HCT116 (cell line): ENCODE results near the gene UBE2Q2. TPM values are rescaled to one million over a fixed set of nuclear protein-coding genes. Genes with fewer than 3 reads are reported as not detected.

Experiments
- ATAC-seq: fragments of 200-7000 bp; cut with Tn5 transposase; 2 replicates; pipeline ENCODE4 v1.9.1; 2020; ENCODE audit warnings: mild to moderate bottlenecking, moderate library complexity
- BruUV-seq: library from RNA; stranded (reverse); fragments of 400-500 nt; replicated peaks from 2 replicates; lab custom pipeline; 2021; lab: Mats Ljungman, UMichigan
- CTCF ChIA-PET: fragments of 300-600 bp; sonication (Branson Sonifier 250); formaldehyde crosslinking; loops from one replicate; lab custom pipeline; 2021; ENCODE audit warnings: antibody characterized with exemption; lab: Charles Lee
- POLR2A ChIA-PET: fragments of 300-600, 350-600 bp; sonication (Branson Sonifier 250); formaldehyde crosslinking; loops from one replicate; lab custom pipeline; 2021; ENCODE audit warnings: antibody characterized with exemption; lab: Charles Lee
- RAD21 ChIA-PET, 2 experiments: fragments of 300-600 bp; sonication (Branson Sonifier 250); formaldehyde crosslinking; loops; one replicate each; lab custom pipeline; 2023; ENCODE audit warnings: low total read pairs in 2 of 2; ENCODE audit not compliant: uncharacterized antibody in 2 of 2, unreplicated experiment in 2 of 2, low non-redundant PET in 1 of 2; lab: Charles Lee
- DNase-seq: peaks from one replicate; pipeline ENCODE4 v3.0.0-alpha.2; 2010; ENCODE audit warnings: low read depth, low spot score
- H2AFZ ChIP-seq: fragments of 200-600 bp; shearing (Covaris generic), sonication (generic); 2 replicates; pipeline ENCODE4 v1.6.1; 2017; ENCODE audit warnings: low read depth, mixed run types, mixed read lengths, antibody characterized with exemption, low read length; ENCODE audit not compliant: poor library complexity, severe bottlenecking
- H3K27ac ChIP-seq: 2 replicates; pipeline ENCODE4 v1.5.1; 2012; ENCODE audit warnings: low read depth, low read length
- H3K27me3 ChIP-seq: fragments of 200-600 bp; sonication (generic); 2 replicates; pipeline ENCODE4 v1.6.1; 2016; ENCODE audit warnings: mixed run types, low read length, mixed read lengths; ENCODE audit not compliant: insufficient read depth
- H3K36me3 ChIP-seq, 2 experiments: fragments of 200-500 bp in 1 of 2; fragments of 200-600 bp in 1 of 2; sonication (Bioruptor generic) in 1 of 2; sonication (generic) in 1 of 2; 2 replicates each; pipeline versions ENCODE4 v1.5.1 to v1.6.1; 2014 to 2016; ENCODE audit warnings: low read length in 2 of 2, inconsistent platforms in 1 of 2, mixed read lengths in 1 of 2, mixed run types in 1 of 2; ENCODE audit not compliant: insufficient read depth in 2 of 2, control insufficient read depth in 1 of 2
- H3K4me1 ChIP-seq, 2 experiments: fragments of 200-600 bp in 1 of 2; sonication (generic) in 1 of 2; 2 replicates each; pipeline versions ENCODE4 v1.5.1 to v1.6.1; 2012 to 2017; ENCODE audit warnings: low read length in 2 of 2, inconsistent platforms in 1 of 2, mild to moderate bottlenecking in 1 of 2, mixed read lengths in 1 of 2, mixed run types in 1 of 2, moderate library complexity in 1 of 2; ENCODE audit not compliant: insufficient read depth in 2 of 2, control insufficient read depth in 1 of 2
- H3K4me2 ChIP-seq: fragments of 200-600 bp; sonication (generic); 2 replicates; pipeline ENCODE4 v1.6.1; 2017; ENCODE audit warnings: mixed run types, low read length, mixed read lengths
- H3K4me3 ChIP-seq, 2 experiments: fragments of 200-600 bp in 1 of 2; sonication (generic) in 1 of 2; replicated peaks in 1 of 2; 2 replicates each; pipeline ENCODE4 v1.5.1; 2011 to 2016; ENCODE audit warnings: low read length in 2 of 2, control low read depth in 1 of 2, low read depth in 1 of 2, mild to moderate bottlenecking in 1 of 2, mixed read lengths in 1 of 2, mixed run types in 1 of 2
- H3K79me2 ChIP-seq: fragments of 200-600 bp; sonication (generic); 2 replicates; pipeline ENCODE4 v1.6.1; 2017; ENCODE audit warnings: mild to moderate bottlenecking, mixed run types, low read length, moderate library complexity, mixed read lengths; ENCODE audit not compliant: insufficient read depth
- H3K9ac ChIP-seq: fragments of 200-600 bp; sonication (generic); 2 replicates; pipeline ENCODE4 v1.6.1; 2016; ENCODE audit warnings: low read length, mixed read lengths
- H3K9me2 ChIP-seq: fragments of 200-600 bp; sonication (generic), shearing (Covaris generic); 2 replicates; pipeline ENCODE4 v1.6.1; 2017; ENCODE audit warnings: mixed run types, mild to moderate bottlenecking, moderate library complexity; ENCODE audit not compliant: insufficient read depth
- H3K9me3 ChIP-seq, 2 experiments: fragments of 200-500 bp in 1 of 2; fragments of 200-600 bp in 1 of 2; sonication (Bioruptor generic) in 1 of 2; sonication (generic) in 1 of 2; 2 replicates each; pipeline ENCODE4 v1.6.1; 2014 to 2017; ENCODE audit warnings: low read length in 2 of 2, mixed read lengths in 2 of 2, inconsistent platforms in 1 of 2, low read depth in 1 of 2, mild to moderate bottlenecking in 1 of 2, mixed run types in 1 of 2, moderate library complexity in 1 of 2; ENCODE audit not compliant: control insufficient read depth in 1 of 2, insufficient read depth in 1 of 2
- H4K20me1 ChIP-seq: fragments of 200-600 bp; sonication (generic), shearing (Covaris generic); 2 replicates; pipeline ENCODE4 v1.6.1; 2017; ENCODE audit warnings: mixed run types, mild to moderate bottlenecking, moderate library complexity; ENCODE audit not compliant: insufficient read depth
- CBX3 ChIP-seq: IDR thresholded peaks from 2 replicates; pipeline ENCODE4 v1.6.1; 2012; ENCODE audit warnings: low read depth
- CEBPB ChIP-seq: IDR thresholded peaks from 2 replicates; pipeline ENCODE4 v1.6.1; 2012; ENCODE audit warnings: low read depth
- EGR1 ChIP-seq: IDR thresholded peaks from 2 replicates; pipeline ENCODE4 v1.6.1; 2012; ENCODE audit warnings: low read depth
- ELF1 ChIP-seq: IDR thresholded peaks from 2 replicates; pipeline ENCODE4 v1.6.1; 2012; ENCODE audit warnings: low read depth, borderline replicate concordance
- EZH2 ChIP-seq: fragments of 200-600 bp; sonication (generic); IDR thresholded peaks from 2 replicates; pipeline ENCODE4 v1.6.1; 2017; ENCODE audit warnings: antibody characterized with exemption, mixed run types
- FOSL1 ChIP-seq: IDR thresholded peaks from 2 replicates; pipeline ENCODE4 v1.6.1; 2012; ENCODE audit warnings: low read depth
- POLR2A ChIP-seq: IDR thresholded peaks from 2 replicates; pipeline ENCODE4 v1.7.0; 2011; ENCODE audit warnings: borderline replicate concordance; ENCODE audit not compliant: insufficient read depth, insufficient read length; ENCODE audit errors: extremely low read depth
- RAD21 ChIP-seq: IDR thresholded peaks from 2 replicates; pipeline ENCODE4 v1.6.1; 2012; ENCODE audit warnings: low read depth, mild to moderate bottlenecking
- SIN3A ChIP-seq: IDR thresholded peaks from 2 replicates; pipeline ENCODE4 v1.6.1; 2012; ENCODE audit warnings: low read depth
- SP1 ChIP-seq: IDR thresholded peaks from 2 replicates; pipeline ENCODE4 v1.6.1; 2012; ENCODE audit warnings: low read depth
- SRF ChIP-seq: IDR thresholded peaks from 2 replicates; pipeline ENCODE4 v1.6.1; 2012; ENCODE audit warnings: low read depth
- YY1 ChIP-seq: IDR thresholded peaks from 2 replicates; pipeline ENCODE4 v1.6.1; 2011; ENCODE audit warnings: low read length, low read depth, moderate library complexity, mild to moderate bottlenecking; ENCODE audit not compliant: insufficient replicate concordance; ENCODE audit errors: extremely low read depth
- ZFX ChIP-seq: fragments of 450-650 bp; IDR thresholded peaks from 2 replicates; pipeline ENCODE4 v1.6.1; 2017
- ZNF274 ChIP-seq: fragments of 200-500 bp; sonication (Bioruptor generic); IDR thresholded peaks from 2 replicates; pipeline ENCODE4 v1.6.1; 2014; ENCODE audit warnings: mild to moderate bottlenecking, low read depth, low read length, inconsistent platforms
- intact Hi-C: fragments of 100-400 bp; cut with micrococcal nuclease; formaldehyde crosslinking; loops from 2 replicates; pipeline ENCODE4 v1.10.0; 2022
- total RNA-seq: library from RNA; stranded (reverse); gene quantifications from one replicate; pipeline ENCODE4 v1.2.1, GENCODE V29; 2021; ENCODE audit not compliant: unreplicated experiment
- TF ChIP-seq, protein P1 (sequence below): IDR thresholded peaks from 2 replicates; pipeline ENCODE4 v1.6.1; 2012

UBE2Q2 gene
- total RNA-seq, 1 experiment from 2014 or later = 12.3 TPM

DNA sequence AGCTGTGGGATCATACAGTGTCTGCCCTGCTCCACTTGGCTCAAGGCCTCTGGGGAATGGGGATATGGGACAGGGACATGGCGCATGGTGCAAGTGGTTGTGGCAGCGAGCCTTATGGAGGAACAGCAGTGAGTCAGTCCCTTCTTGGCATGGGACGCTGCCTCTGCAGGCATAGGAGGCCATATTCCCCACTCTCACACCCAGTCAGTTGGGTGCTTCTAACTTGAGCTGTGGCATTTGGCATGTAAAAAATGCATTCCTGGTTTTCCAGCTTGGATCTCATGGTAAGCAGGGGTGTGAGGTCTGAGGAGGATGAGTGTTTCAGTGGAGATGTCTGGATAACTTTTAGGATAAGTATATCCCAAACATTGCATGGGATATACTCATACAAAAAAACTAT is 31.6 kb upstream of the UBE2Q2 start (continued):
- TF ChIP-seq EZH2 = no peak

DNA sequence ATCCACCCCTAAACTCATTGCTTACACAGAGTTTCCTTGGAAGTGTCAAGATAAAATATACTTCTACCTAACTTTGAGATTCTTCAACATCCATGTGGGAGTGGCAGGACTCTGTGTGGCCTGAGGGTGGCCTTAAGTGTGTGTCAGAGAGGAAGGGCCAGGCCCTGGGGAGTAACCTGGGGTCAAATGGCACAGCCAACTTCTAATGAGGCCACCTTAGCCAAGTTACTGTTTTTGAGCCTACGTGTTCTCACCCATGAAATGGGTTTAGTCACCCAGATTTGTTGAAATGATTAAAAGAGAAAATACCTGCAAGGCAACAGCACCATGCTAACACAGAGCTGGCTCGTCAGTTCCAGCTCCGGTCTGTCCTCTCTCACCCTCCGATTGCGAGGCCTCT is 28.5 kb upstream of the UBE2Q2 start:
- Histone ChIP-seq H3K9me3 (no peaks in the 10 kb centered on the region), H3K36me3 (no peaks in the 10 kb centered on the region), H3K4me2 (no peak overlapping the region), H3K27ac (no peak overlapping the region), H3K9ac (no peak overlapping the region), H4K20me1 (no peaks in the 10 kb centered on the region), H3K79me2 (no peaks in the 10 kb centered on the region), H2AFZ (no peak overlapping the region), H3K27me3 (no peaks in the 10 kb centered on the region), H3K9me2 (peaks cover 6% of the 10 kb centered on the region; the same call in 1 of the 2 replicates), H3K4me1 (peaks cover 0 to 5% of the 10 kb centered on the region in 2 experiments; a peak in 2 of 4 replicates), H3K4me3 (no peak overlapping the region)
- POLR2A ChIA-PET = no interaction called here
- CTCF ChIA-PET = interaction anchor here (1.3 kb wide), 1 partner anchor 113 kb away, joined by 3 read pairs; no protein-coding TSS in a partner anchor
- BruUV-seq = no TSS peak
- intact Hi-C loops = loop anchor here (10.0 kb wide), 1 partner anchor 240 kb away; the partner anchor contains the start of gene TMEM266
- ATAC-seq = no peak
- RAD21 ChIA-PET = no interaction called here
- DNase-seq = no peak
- TF ChIP-seq SIN3A = no peak
- no peak for TF ChIP-seq CEBPB
- TF ChIP-seq SP1 = no peak
- TF ChIP-seq SRF = no peak
- TF ChIP-seq CBX3 = no peak
- TF ChIP-seq, protein P1, sequence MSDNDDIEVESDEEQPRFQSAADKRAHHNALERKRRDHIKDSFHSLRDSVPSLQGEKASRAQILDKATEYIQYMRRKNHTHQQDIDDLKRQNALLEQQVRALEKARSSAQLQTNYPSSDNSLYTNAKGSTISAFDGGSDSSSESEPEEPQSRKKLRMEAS = no peak
- no peak for TF ChIP-seq YY1
- no peak for TF ChIP-seq ELF1
- no peak for TF ChIP-seq ZNF274
- TF ChIP-seq ZFX = no peak
- TF ChIP-seq EGR1 = no peak
- TF ChIP-seq POLR2A = no peak
- no peak for TF ChIP-seq FOSL1
- TF ChIP-seq RAD21 = no peak
- no peak for TF ChIP-seq EZH2
